ENCODE results near the gene ARHGEF3.
"Not testable (repeated sequence)": the region's sequence is repeated elsewhere in the genome, so short reads cannot be mapped to it uniquely, and the experiment has no call there.

Gene ARHGEF3

GRCh38 chr3:56718809-56719208 is 82.9 kb downstream of the ARHGEF3 start:
- DNase-seq; H3K27ac ChIP-seq (ENCODE audit: insufficient read depth in 1 of 2, low read depth in 1 of 2, low read length in 2 of 2, poor library complexity in 1 of 2, severe bottlenecking in 2 of 2); H3K4me1 ChIP-seq (ENCODE audit: control extremely low read depth in 1 of 4, control insufficient read depth in 4 of 4, insufficient read depth in 4 of 4, low read length in 3 of 4); H3K27me3 ChIP-seq (replicated peaks in 2 of 5; ENCODE audit: control insufficient read depth in 4 of 5, insufficient read depth in 5 of 5, low read length in 4 of 5); H3K9me3 ChIP-seq (ENCODE audit: control extremely low read depth in 1 of 5, control insufficient read depth in 4 of 5, insufficient read depth in 2 of 5, low read depth in 1 of 5, low read length in 4 of 5); H3K4me3 ChIP-seq (ENCODE audit: control insufficient read depth in 1 of 7, extremely low read depth in 1 of 7, insufficient read depth in 4 of 7, low read depth in 2 of 7, low read length in 6 of 7); H3K36me3 ChIP-seq (ENCODE audit: control insufficient read depth in 4 of 4, insufficient read depth in 4 of 4, low read length in 3 of 4): not testable (repeated sequence)
- ChIA-PET POLR2A (interaction anchor here (0.6 kb wide), 1 partner anchor 631 kb away, joined by 3 read pairs; no protein-coding TSS in a partner anchor), CTCF (interaction anchor here (0.8 to 1.9 kb wide), 3 partner anchors 11 to 270 kb away, joined by 3 to 5 read pairs (median 3); no protein-coding TSS in a partner anchor)
- WGBS (ENCODE audit: insufficient coverage), result 91% methylated on average over 16 of the region's 21 CpGs

GRCh38 chr3:56711344-56711743 is 90.4 kb downstream of the ARHGEF3 start:
- Histone ChIP-seq H3K27ac (ENCODE audit: insufficient read depth in 1 of 2, low read depth in 1 of 2, low read length in 2 of 2, poor library complexity in 1 of 2, severe bottlenecking in 2 of 2) (no peak overlapping the region), H3K4me1 (ENCODE audit: control extremely low read depth in 1 of 4, control insufficient read depth in 4 of 4, insufficient read depth in 4 of 4, low read length in 3 of 4) (no peaks in the 10 kb centered on the region), H3K4me3 (ENCODE audit: control insufficient read depth in 1 of 7, extremely low read depth in 1 of 7, insufficient read depth in 4 of 7, low read depth in 2 of 7, low read length in 6 of 7) (no peak overlapping the region), H3K36me3 (ENCODE audit: control insufficient read depth in 4 of 4, insufficient read depth in 4 of 4, low read length in 3 of 4) (no peaks in the 10 kb centered on the region), H3K27me3 (replicated peaks in 2 of 5; ENCODE audit: control insufficient read depth in 4 of 5, insufficient read depth in 5 of 5, low read length in 4 of 5) (no peaks in the 10 kb centered on the region), H3K9me3 (ENCODE audit: control extremely low read depth in 1 of 5, control insufficient read depth in 4 of 5, insufficient read depth in 2 of 5, low read depth in 1 of 5, low read length in 4 of 5) (no peaks in the 10 kb centered on the region)
- DNase-seq, result no peak
- CTCF ChIA-PET, result no interaction called here
- POLR2A ChIA-PET, result no interaction called here
- WGBS (ENCODE audit: insufficient coverage), result 100% methylated on average over 2 of the region's 2 CpGs

DNA sequence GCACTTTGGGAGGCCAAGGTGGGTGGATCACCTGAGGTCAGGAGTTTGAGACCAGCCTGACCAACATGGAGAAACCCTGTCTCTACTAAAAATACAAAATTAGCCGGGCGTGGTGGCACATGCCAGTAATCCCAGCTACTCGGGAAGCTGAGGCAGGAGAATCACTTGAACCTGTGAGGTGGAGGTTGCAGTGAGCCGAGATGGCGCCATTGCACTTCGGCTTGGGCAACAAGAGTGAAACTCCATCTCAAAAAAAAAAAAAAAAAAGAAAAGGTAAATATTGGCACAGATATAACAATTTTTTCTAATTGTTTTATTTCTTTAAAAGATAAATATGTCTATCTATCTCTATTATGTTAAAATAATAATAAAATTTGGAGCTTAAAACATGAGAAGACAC is 94.3 kb downstream of the ARHGEF3 start:
- CTCF ChIA-PET, result interaction anchor here (0.6 to 3.3 kb wide), 4 partner anchors 12 to 292 kb away, joined by 3 to 25 read pairs (median 4); no protein-coding TSS in a partner anchor
- no CpG with 5 or more reads among the region's 6 CpGs for WGBS (ENCODE audit: insufficient coverage)
- H3K4me1 ChIP-seq (ENCODE audit: control extremely low read depth in 1 of 4, control insufficient read depth in 4 of 4, insufficient read depth in 4 of 4, low read length in 3 of 4); H3K27ac ChIP-seq (ENCODE audit: insufficient read depth in 1 of 2, low read depth in 1 of 2, low read length in 2 of 2, poor library complexity in 1 of 2, severe bottlenecking in 2 of 2); H3K9me3 ChIP-seq (ENCODE audit: control extremely low read depth in 1 of 5, control insufficient read depth in 4 of 5, insufficient read depth in 2 of 5, low read depth in 1 of 5, low read length in 4 of 5); H3K27me3 ChIP-seq (replicated peaks in 2 of 5; ENCODE audit: control insufficient read depth in 4 of 5, insufficient read depth in 5 of 5, low read length in 4 of 5); POLR2A ChIA-PET; DNase-seq; H3K36me3 ChIP-seq (ENCODE audit: control insufficient read depth in 4 of 4, insufficient read depth in 4 of 4, low read length in 3 of 4); H3K4me3 ChIP-seq (ENCODE audit: control insufficient read depth in 1 of 7, extremely low read depth in 1 of 7, insufficient read depth in 4 of 7, low read depth in 2 of 7, low read length in 6 of 7): not testable (repeated sequence)

DNA sequence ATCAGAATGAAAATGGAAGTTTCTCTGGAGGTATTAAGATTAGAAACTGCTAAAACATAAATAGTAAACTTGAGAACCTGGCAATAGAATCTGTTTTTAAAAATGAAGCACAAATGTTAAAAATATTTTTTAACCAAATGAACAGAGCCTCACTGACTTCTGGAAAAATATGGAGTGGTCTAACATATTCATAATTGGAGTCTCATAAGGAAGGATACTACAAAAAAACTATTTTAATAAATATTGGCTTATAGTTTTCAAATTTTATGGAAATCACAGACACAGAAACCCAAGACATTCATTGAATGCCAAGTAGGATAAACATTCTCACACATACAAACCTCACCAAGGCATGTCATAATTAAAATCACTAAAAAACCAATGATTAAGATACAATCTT is 95.1 kb downstream of the ARHGEF3 start:
- POLR2A ChIA-PET, result interaction anchor here (1.0 kb wide), 1 partner anchor 281 kb away, joined by 3 read pairs; no protein-coding TSS in a partner anchor

GRCh38 chr3:56704706-56705105 is 97.0 kb downstream of the ARHGEF3 start:
- ChIA-PET POLR2A (interaction anchor here (1.0 kb wide), 1 partner anchor 279 kb away, joined by 3 read pairs; no protein-coding TSS in a partner anchor), CTCF (interaction anchor here (0.8 to 7.4 kb wide), 10 partner anchors 9 to 291 kb away, joined by 3 to 170 read pairs (median 4); partner anchors contain the start of gene ARHGEF3)
- Histone ChIP-seq H3K4me3 (ENCODE audit: control insufficient read depth in 1 of 7, extremely low read depth in 1 of 7, insufficient read depth in 4 of 7, low read depth in 2 of 7, low read length in 6 of 7) (no peak overlapping the region), H3K27ac (ENCODE audit: insufficient read depth in 1 of 2, low read depth in 1 of 2, low read length in 2 of 2, poor library complexity in 1 of 2, severe bottlenecking in 2 of 2) (no peak overlapping the region), H3K36me3 (ENCODE audit: control insufficient read depth in 4 of 4, insufficient read depth in 4 of 4, low read length in 3 of 4) (no peaks in the 10 kb centered on the region), H3K27me3 (replicated peaks in 2 of 5; ENCODE audit: control insufficient read depth in 4 of 5, insufficient read depth in 5 of 5, low read length in 4 of 5) (no peaks in the 10 kb centered on the region), H3K4me1 (ENCODE audit: control extremely low read depth in 1 of 4, control insufficient read depth in 4 of 4, insufficient read depth in 4 of 4, low read length in 3 of 4) (no peaks in the 10 kb centered on the region), H3K9me3 (ENCODE audit: control extremely low read depth in 1 of 5, control insufficient read depth in 4 of 5, insufficient read depth in 2 of 5, low read depth in 1 of 5, low read length in 4 of 5) (no peaks in the 10 kb centered on the region)
- DNase-seq, result no peak
- WGBS (ENCODE audit: insufficient coverage), result no CpG with 5 or more reads among the region's 3 CpGs

More for the DNA sequence above, 95.1 kb downstream of the ARHGEF3 start:
- H3K4me3 ChIP-seq (ENCODE audit: control insufficient read depth in 1 of 7, extremely low read depth in 1 of 7, insufficient read depth in 4 of 7, low read depth in 2 of 7, low read length in 6 of 7), result no peak overlapping the region
- CTCF ChIA-PET, result interaction anchor here (7.2 to 7.4 kb wide), 2 partner anchors 94 to 283 kb away, joined by 116 to 170 read pairs; partner anchors contain the start of gene ARHGEF3
- H3K27ac ChIP-seq (ENCODE audit: insufficient read depth in 1 of 2, low read depth in 1 of 2, low read length in 2 of 2, poor library complexity in 1 of 2, severe bottlenecking in 2 of 2), result no peak overlapping the region
- no peak for DNase-seq
- no peaks in the 10 kb centered on the region for H3K4me1 ChIP-seq (ENCODE audit: control extremely low read depth in 1 of 4, control insufficient read depth in 4 of 4, insufficient read depth in 4 of 4, low read length in 3 of 4)
- no peaks in the 10 kb centered on the region for H3K9me3 ChIP-seq (ENCODE audit: control extremely low read depth in 1 of 5, control insufficient read depth in 4 of 5, insufficient read depth in 2 of 5, low read depth in 1 of 5, low read length in 4 of 5)
- H3K27me3 ChIP-seq (replicated peaks in 2 of 5; ENCODE audit: control insufficient read depth in 4 of 5, insufficient read depth in 5 of 5, low read length in 4 of 5), result no peaks in the 10 kb centered on the region
- no peaks in the 10 kb centered on the region for H3K36me3 ChIP-seq (ENCODE audit: control insufficient read depth in 4 of 4, insufficient read depth in 4 of 4, low read length in 3 of 4)

DNA sequence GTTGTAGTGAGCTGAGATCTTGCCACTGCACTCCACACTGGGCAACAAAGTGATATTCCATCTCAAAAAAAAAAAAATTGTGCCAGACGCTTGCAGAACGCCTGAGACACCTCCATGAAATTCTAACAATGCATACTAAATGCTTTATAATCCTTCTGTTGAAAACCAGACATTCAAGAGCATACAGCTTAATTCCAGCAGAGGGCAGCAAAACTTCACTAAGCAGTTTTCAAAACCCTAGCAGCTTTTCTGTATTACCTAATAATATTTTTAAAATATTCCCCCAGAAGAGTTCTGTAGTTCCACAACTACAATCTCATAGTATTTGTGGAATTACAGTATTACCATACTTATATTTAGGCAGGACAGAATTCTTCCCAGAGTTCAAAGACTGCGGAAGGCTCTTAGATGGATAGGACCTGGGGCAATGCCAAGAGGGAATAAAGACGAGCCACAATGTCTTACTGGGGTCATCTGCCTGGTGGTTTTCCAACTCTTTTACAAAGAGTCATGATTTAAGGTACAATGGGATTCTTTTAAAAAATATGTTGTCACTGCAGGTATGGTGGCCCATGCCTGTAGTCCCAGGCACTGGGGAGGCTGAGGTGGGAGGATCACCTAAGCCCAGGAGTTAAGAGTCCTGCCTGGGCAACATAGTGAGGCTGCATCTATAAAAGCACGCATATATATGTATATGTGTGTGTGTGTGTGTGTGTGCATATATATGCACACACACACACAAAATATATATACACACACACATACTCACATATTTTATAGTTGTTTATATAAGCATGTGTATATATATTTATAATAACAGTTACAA is 99.0 kb downstream of the ARHGEF3 start:
- H3K27ac ChIP-seq (ENCODE audit: insufficient read depth in 1 of 2, low read depth in 1 of 2, low read length in 2 of 2, poor library complexity in 1 of 2, severe bottlenecking in 2 of 2), result no peak overlapping the region
- no peaks in the 10 kb centered on the region for H3K27me3 ChIP-seq (replicated peaks in 2 of 5; ENCODE audit: control insufficient read depth in 4 of 5, insufficient read depth in 5 of 5, low read length in 4 of 5)
- DNase-seq, result peak; percentile 76 to 90 (median 80)
- no peaks in the 10 kb centered on the region for H3K9me3 ChIP-seq (ENCODE audit: control extremely low read depth in 1 of 5, control insufficient read depth in 4 of 5, insufficient read depth in 2 of 5, low read depth in 1 of 5, low read length in 4 of 5)
- 47% methylated on average over 3 of the region's 5 CpGs for WGBS (ENCODE audit: insufficient coverage)
- H3K4me3 ChIP-seq (ENCODE audit: control insufficient read depth in 1 of 7, extremely low read depth in 1 of 7, insufficient read depth in 4 of 7, low read depth in 2 of 7, low read length in 6 of 7), result no peak overlapping the region
- no peaks in the 10 kb centered on the region for H3K4me1 ChIP-seq (ENCODE audit: control extremely low read depth in 1 of 4, control insufficient read depth in 4 of 4, insufficient read depth in 4 of 4, low read length in 3 of 4)
- no peaks in the 10 kb centered on the region for H3K36me3 ChIP-seq (ENCODE audit: control insufficient read depth in 4 of 4, insufficient read depth in 4 of 4, low read length in 3 of 4)
- ChIA-PET CTCF (interaction anchor here (0.6 to 7.4 kb wide), 18 partner anchors 10 to 1481 kb away, joined by 3 to 170 read pairs (median 4); partner anchors contain the start of gene ARHGEF3), POLR2A (interaction anchor here (0.6 to 0.7 kb wide), 6 partner anchors 51 to 345 kb away, joined by 3 to 12 read pairs (median 5); no protein-coding TSS in a partner anchor)

DNA sequence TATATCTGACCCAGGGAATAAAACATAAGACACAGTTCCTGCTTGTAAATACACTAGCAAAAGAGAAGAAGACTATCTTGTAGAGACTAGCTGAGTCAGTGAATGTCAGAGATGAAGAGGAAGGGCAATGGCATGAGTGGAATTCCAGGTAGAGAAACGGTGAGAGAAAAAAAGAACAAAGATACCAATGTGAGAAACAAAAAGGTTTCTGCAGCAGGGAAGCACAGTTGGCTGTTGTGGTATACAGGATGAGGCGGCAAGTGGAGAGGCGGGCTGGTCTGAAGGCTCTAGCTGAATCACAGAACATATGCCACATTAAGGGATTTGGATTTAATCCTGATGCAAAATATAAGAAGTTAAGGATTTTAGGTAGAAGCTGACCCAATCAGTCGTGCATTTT is 101.6 kb downstream of the ARHGEF3 start:
- CTCF ChIA-PET, result interaction anchor here (0.9 to 7.4 kb wide), 6 partner anchors 9 to 289 kb away, joined by 3 to 170 read pairs (median 4); partner anchors contain the start of gene ARHGEF3
- Histone ChIP-seq H3K27me3 (replicated peaks in 2 of 5; ENCODE audit: control insufficient read depth in 4 of 5, insufficient read depth in 5 of 5, low read length in 4 of 5) (no peaks in the 10 kb centered on the region), H3K27ac (ENCODE audit: insufficient read depth in 1 of 2, low read depth in 1 of 2, low read length in 2 of 2, poor library complexity in 1 of 2, severe bottlenecking in 2 of 2) (no peak overlapping the region), H3K4me3 (ENCODE audit: control insufficient read depth in 1 of 7, extremely low read depth in 1 of 7, insufficient read depth in 4 of 7, low read depth in 2 of 7, low read length in 6 of 7) (no peak overlapping the region), H3K36me3 (ENCODE audit: control insufficient read depth in 4 of 4, insufficient read depth in 4 of 4, low read length in 3 of 4) (no peaks in the 10 kb centered on the region), H3K9me3 (ENCODE audit: control extremely low read depth in 1 of 5, control insufficient read depth in 4 of 5, insufficient read depth in 2 of 5, low read depth in 1 of 5, low read length in 4 of 5) (no peaks in the 10 kb centered on the region), H3K4me1 (ENCODE audit: control extremely low read depth in 1 of 4, control insufficient read depth in 4 of 4, insufficient read depth in 4 of 4, low read length in 3 of 4) (peaks cover 0 to 9% (median 4%) of the 10 kb centered on the region in 4 experiments)
- 72% methylated on average over 4 of the region's 4 CpGs for WGBS (ENCODE audit: insufficient coverage)
- no peak for DNase-seq
- POLR2A ChIA-PET, result no interaction called here
